Body of pancreas (tissue), 4 donors: Measurements from ENCODE around the gene MACF1. TPM values are rescaled to one million over a fixed set of nuclear protein-coding genes. Genes with fewer than 3 reads are reported as not detected.

Source experiments
- ATAC-seq: fragments of 150-250 bp; one replicate; pipeline ENCODE4 v1.9.1; 2016
- DNase-seq, 4 donors: peaks; one replicate each; pipeline ENCODE4 v3.0.0-alpha.2; 2019
- H3K27ac ChIP-seq, 4 donors: fragments of 200-600 bp; sonication (generic); 1 replicate in 3 of 4; 2 replicates in 1 of 4; pipeline versions ENCODE4 v1.5.1 to v1.6.1; 2016 to 2019; ENCODE audit warnings: mild to moderate bottlenecking in 1 of 4, mixed read lengths in 1 of 4, moderate library complexity in 1 of 4
- H3K27me3 ChIP-seq, 2 donors: fragments of 200-600 bp; sonication (generic); one replicate each; pipeline ENCODE4 v1.6.0; 2016; ENCODE audit warnings: mild to moderate bottlenecking in 1 of 2
- H3K36me3 ChIP-seq, 2 donors: fragments of 200-600 bp; sonication (generic); replicated peaks in 1 of 2; 2 replicates each; pipeline ENCODE4 v1.5.1; 2016; ENCODE audit warnings: low read depth in 2 of 2; ENCODE audit not compliant: insufficient read depth in 1 of 2
- H3K4me1 ChIP-seq: fragments of 200-600 bp; sonication (generic); one replicate; pipeline ENCODE4 v1.6.0; 2016
- H3K4me3 ChIP-seq, 2 donors: fragments of 200-600 bp; sonication (generic); 1 replicate in 1 of 2; 2 replicates in 1 of 2; pipeline ENCODE4 v1.5.1; 2016 to 2019
- H3K9me3 ChIP-seq, 3 donors: fragments of 200-600 bp; sonication (generic); 1 replicate in 2 of 3; 2 replicates in 1 of 3; pipeline ENCODE4 v1.5.1; 2016
- CTCF ChIP-seq, 7 experiments: fragments of 450-650 bp in 4 of 7; fragments of 200-600 bp in 3 of 7; sonication (generic) in 3 of 7; IDR thresholded peaks; one replicate each; pipeline ENCODE4 v1.5.1; 2016 to 2019; ENCODE audit warnings: antibody characterized with exemption in 7 of 7
- POLR2A ChIP-seq, 3 donors: fragments of 450-650 bp; IDR thresholded peaks; one replicate each; pipeline ENCODE4 v1.6.1; 2016; ENCODE audit warnings: antibody characterized with exemption in 3 of 3, mild to moderate bottlenecking in 2 of 3
- WGBS, 2 donors: methylation state at CpG; one replicate each; pipeline ENCODE4 v1.1.5; 2017; 5-methylcytosine and 5-hydroxymethylcytosine counted together
- intact Hi-C: fragments of 100-400 bp; cut with DNase I; formaldehyde crosslinking; loops from one replicate; pipeline ENCODE4 v1.15.1; 2023
- total RNA-seq, 2 donors: library from RNA; depleted of rRNA; stranded (reverse); fragments of >200 nt; gene quantifications; one replicate each; pipeline ENCODE4 v1.1.0, GENCODE V29; 2016

The MACF1 gene
- total RNA-seq, 2 donors from 2014 or later: 144 to 190 TPM

- no peak overlapping the region for H3K27ac ChIP-seq
- no peaks in the 10 kb centered on the region for H3K9me3 ChIP-seq
- no peak for TF ChIP-seq POLR2A (IDR thresholded peaks at IDR 0.05)
- TF ChIP-seq CTCF (IDR thresholded peaks at IDR 0.05): no peak
- DNase-seq: no peak
- no peak for ATAC-seq
- peaks cover 0 to 15% of the 10 kb centered on the region in 2 donors for H3K36me3 ChIP-seq
- no peaks in the 10 kb centered on the region for H3K4me1 ChIP-seq
- no peaks in the 10 kb centered on the region for H3K27me3 ChIP-seq
- H3K4me3 ChIP-seq: no peak overlapping the region
- intact Hi-C loops: no loop called here
These were observed 167.6 kb downstream of the MACF1 start for GRCh38 chr1:39372105-39372504.

- no peak overlapping the region for H3K27ac ChIP-seq
- no peak for TF ChIP-seq CTCF (IDR thresholded peaks at IDR 0.05)
- TF ChIP-seq POLR2A (IDR thresholded peaks at IDR 0.05): no peak
- intact Hi-C loops: no loop called here
- peaks cover 5% of the 10 kb centered on the region for H3K4me1 ChIP-seq
- no peak overlapping the region for H3K4me3 ChIP-seq
- no peak for ATAC-seq
- peaks cover 0 to 17% of the 10 kb centered on the region in 2 donors for H3K36me3 ChIP-seq
- WGBS, 2 donors: 71 to 94% methylated on average over 7 of the region's 7 CpGs
- DNase-seq: no peak
- H3K27me3 ChIP-seq: no peaks in the 10 kb centered on the region
- H3K9me3 ChIP-seq: no peaks in the 10 kb centered on the region
These were observed 172.2 kb downstream of the MACF1 start for GRCh38 chr1:39376656-39377055.

GRCh38 chr1:39378377-39378776, 173.9 kb downstream of the MACF1 start:
- intact Hi-C loops: no loop called here
- 14% methylated on average over 2 of the region's 2 CpGs for WGBS, 2 donors

GRCh38 chr1:39379187-39379586, 174.7 kb downstream of the MACF1 start:
- Histone ChIP-seq H3K27ac (no peak overlapping the region), H3K36me3 (peaks cover 0 to 18% of the 10 kb centered on the region in 2 donors), H3K27me3 (no peaks in the 10 kb centered on the region), H3K9me3 (no peaks in the 10 kb centered on the region), H3K4me1 (peaks cover 5% of the 10 kb centered on the region), H3K4me3 (no peak overlapping the region)
- no peak for TF ChIP-seq CTCF (IDR thresholded peaks at IDR 0.05)
- no peak for TF ChIP-seq POLR2A (IDR thresholded peaks at IDR 0.05)
- no peak for ATAC-seq
- 64 to 83% methylated on average over 2 of the region's 2 CpGs for WGBS, 2 donors
- DNase-seq: no peak
- intact Hi-C loops: no loop called here

More at GRCh38 chr1:39378377-39378776, 173.9 kb downstream of the MACF1 start:
- H3K9me3 ChIP-seq: no peaks in the 10 kb centered on the region
- H3K4me3 ChIP-seq: no peak overlapping the region
- H3K36me3 ChIP-seq: peaks cover 0 to 18% of the 10 kb centered on the region in 2 donors
- TF ChIP-seq POLR2A (IDR thresholded peaks at IDR 0.05) (no peak), CTCF (IDR thresholded peaks at IDR 0.05) (peak; percentile 25 to 57 (median 45))
- ATAC-seq: peak; percentile 53
- H3K27me3 ChIP-seq: no peaks in the 10 kb centered on the region
- peaks cover 5% of the 10 kb centered on the region for H3K4me1 ChIP-seq
- peak; percentile 24 to 44 (median 34) for DNase-seq
- no peak overlapping the region for H3K27ac ChIP-seq

- Histone ChIP-seq H3K27ac (no peak overlapping the region), H3K9me3 (no peaks in the 10 kb centered on the region), H3K36me3 (peaks cover 0 to 18% of the 10 kb centered on the region in 2 donors), H3K4me3 (no peak overlapping the region), H3K27me3 (no peaks in the 10 kb centered on the region), H3K4me1 (peaks cover 5% of the 10 kb centered on the region)
- no peak for DNase-seq
- intact Hi-C loops: no loop called here
- ATAC-seq: no peak
- no peak for TF ChIP-seq POLR2A (IDR thresholded peaks at IDR 0.05)
- no peak for TF ChIP-seq CTCF (IDR thresholded peaks at IDR 0.05)
These were observed 175.5 kb downstream of the MACF1 start for GRCh38 chr1:39380036-39380435.
